A549 (cell line): ENCODE results near the gene TACR1.

ENCODE experiments used
- CEBPB ChIP-seq, 2 experiments: fragments of >200 bp in 1 of 2; sonication (Bioruptor Twin) in 1 of 2; formaldehyde crosslinking in 1 of 2; IDR thresholded peaks; 2 replicates each; pipeline ENCODE4 v1.6.1; 2012 to 2016
- EP300 ChIP-seq, 2 experiments: fragments of >200 bp; sonication (Bioruptor Twin); formaldehyde crosslinking; IDR thresholded peaks; 2 replicates in 1 of 2; 3 replicates in 1 of 2; pipeline ENCODE4 v1.6.1; 2016 to 2017
- KDM1A ChIP-seq: fragments of 200-600 bp; sonication (generic); IDR thresholded peaks from 2 replicates; pipeline ENCODE4 v1.6.1; 2016; ENCODE audit warnings: low read depth, mild to moderate bottlenecking
- POLR2A ChIP-seq: IDR thresholded peaks from 2 replicates; pipeline ENCODE4 v1.6.1; 2012; ENCODE audit warnings: mild to moderate bottlenecking, low read length
- TF ChIP-seq, protein P1 (sequence below): fragments of >200 bp; sonication (Bioruptor Twin); formaldehyde crosslinking; IDR thresholded peaks from 3 replicates; pipeline ENCODE4 v1.5.1; 2016
- TF ChIP-seq, protein P2 (sequence below): IDR thresholded peaks from 2 replicates; pipeline ENCODE4 v1.6.1; 2012

DNA sequence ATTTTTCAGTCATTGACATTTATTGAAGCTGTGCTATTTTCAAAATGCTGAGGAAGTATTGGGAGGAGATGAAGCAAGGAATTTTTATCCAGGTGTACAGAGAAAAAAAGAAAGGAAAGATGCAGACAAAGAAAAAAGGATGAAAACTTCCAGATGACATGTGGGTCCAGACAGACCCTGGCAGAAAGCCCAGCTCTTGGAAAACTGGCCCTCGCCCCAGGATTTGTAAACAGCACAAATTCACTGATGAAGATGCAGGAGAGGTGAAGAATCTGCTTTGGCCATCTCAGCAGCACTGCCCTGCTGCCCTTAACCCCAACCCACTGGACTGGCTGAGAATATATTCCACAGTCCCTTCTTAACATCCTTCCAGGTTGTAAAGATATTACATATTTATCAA is 12.5 kb downstream of the TACR1 start:
- TF ChIP-seq POLR2A (no peak), CEBPB (IDR thresholded peaks at IDR 0.05) (no peak), KDM1A (no peak), EP300 (IDR thresholded peaks at IDR 0.05) (no peak)
- TF ChIP-seq, protein P1, sequence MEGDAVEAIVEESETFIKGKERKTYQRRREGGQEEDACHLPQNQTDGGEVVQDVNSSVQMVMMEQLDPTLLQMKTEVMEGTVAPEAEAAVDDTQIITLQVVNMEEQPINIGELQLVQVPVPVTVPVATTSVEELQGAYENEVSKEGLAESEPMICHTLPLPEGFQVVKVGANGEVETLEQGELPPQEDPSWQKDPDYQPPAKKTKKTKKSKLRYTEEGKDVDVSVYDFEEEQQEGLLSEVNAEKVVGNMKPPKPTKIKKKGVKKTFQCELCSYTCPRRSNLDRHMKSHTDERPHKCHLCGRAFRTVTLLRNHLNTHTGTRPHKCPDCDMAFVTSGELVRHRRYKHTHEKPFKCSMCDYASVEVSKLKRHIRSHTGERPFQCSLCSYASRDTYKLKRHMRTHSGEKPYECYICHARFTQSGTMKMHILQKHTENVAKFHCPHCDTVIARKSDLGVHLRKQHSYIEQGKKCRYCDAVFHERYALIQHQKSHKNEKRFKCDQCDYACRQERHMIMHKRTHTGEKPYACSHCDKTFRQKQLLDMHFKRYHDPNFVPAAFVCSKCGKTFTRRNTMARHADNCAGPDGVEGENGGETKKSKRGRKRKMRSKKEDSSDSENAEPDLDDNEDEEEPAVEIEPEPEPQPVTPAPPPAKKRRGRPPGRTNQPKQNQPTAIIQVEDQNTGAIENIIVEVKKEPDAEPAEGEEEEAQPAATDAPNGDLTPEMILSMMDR: no peak
- TF ChIP-seq, protein P2, sequence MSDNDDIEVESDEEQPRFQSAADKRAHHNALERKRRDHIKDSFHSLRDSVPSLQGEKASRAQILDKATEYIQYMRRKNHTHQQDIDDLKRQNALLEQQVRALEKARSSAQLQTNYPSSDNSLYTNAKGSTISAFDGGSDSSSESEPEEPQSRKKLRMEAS: no peak
